HepG2 (cell line): ENCODE results near the gene CCDC142. TPM values are rescaled to one million over a fixed set of nuclear protein-coding genes. Genes with fewer than 3 reads are reported as not detected.
A peak's percentile ranks its signal among the peaks of the same experiment; 100 is the strongest.

ENCODE experiments used
- ADNP ChIP-seq: sonication (generic); formaldehyde crosslinking; IDR thresholded peaks from 2 replicates; pipeline ENCODE4 v1.4.0; 2020; ENCODE audit warnings: missing genetic modification reagents
- AHDC1 ChIP-seq: sonication (generic); formaldehyde crosslinking; IDR thresholded peaks from 2 replicates; pipeline ENCODE4 v1.5.1; 2020; ENCODE audit warnings: mild to moderate bottlenecking, missing genetic modification reagents, borderline replicate concordance
- CEBPB ChIP-seq: IDR thresholded peaks from 2 replicates; pipeline ENCODE4 v1.6.1; 2011; ENCODE audit warnings: low read depth, low read length, improper control_type of control experiment, borderline replicate concordance
- DMAP1 ChIP-seq: IDR thresholded peaks from 2 replicates; pipeline ENCODE4 v1.6.1; 2016
- EZH2 ChIP-seq: conservative IDR thresholded peaks from 2 replicates; pipeline ENCODE4 v1.6.1; 2012; ENCODE audit warnings: mild to moderate bottlenecking, low read depth, low read length, moderate library complexity
- FIP1L1 ChIP-seq: fragments of 200-400 bp; formaldehyde crosslinking; IDR thresholded peaks from 2 replicates; pipeline ENCODE4 v1.6.1; 2018; ENCODE audit warnings: low read depth, mild to moderate bottlenecking, low read length, moderate library complexity, borderline replicate concordance; ENCODE audit not compliant: insufficient read depth
- GABPB1 ChIP-seq: IDR thresholded peaks from 2 replicates; pipeline ENCODE4 v1.6.1; 2016; ENCODE audit warnings: mild to moderate bottlenecking, missing genetic modification reagents, moderate library complexity, missing compliant biosample characterization
- KLF9 ChIP-seq: IDR thresholded peaks from 2 replicates; pipeline ENCODE4 v1.6.1; 2016; ENCODE audit warnings: low read depth
- NR2F6 ChIP-seq, 2 experiments: IDR thresholded peaks; 2 replicates each; pipeline ENCODE4 v1.6.1; 2016; ENCODE audit warnings: antibody characterized with exemption in 1 of 2, mild to moderate bottlenecking in 1 of 2
- RCOR2 ChIP-seq: IDR thresholded peaks from 2 replicates; pipeline ENCODE4 v1.6.1; 2016; ENCODE audit warnings: missing biosample characterization, missing genetic modification reagents
- TEAD2 ChIP-seq: sonication (generic); formaldehyde crosslinking; IDR thresholded peaks from 2 replicates; pipeline ENCODE4 v1.9.0; 2021; ENCODE audit warnings: missing genetic modification reagents
- ZBTB7B ChIP-seq: sonication (generic); formaldehyde crosslinking; IDR thresholded peaks from 2 replicates; pipeline ENCODE4 v1.4.0; 2020; ENCODE audit warnings: missing genetic modification reagents
- ZFP1 ChIP-seq: IDR thresholded peaks from 2 replicates; pipeline ENCODE4 v1.6.1; 2016
- ZFY ChIP-seq: sonication (generic); formaldehyde crosslinking; IDR thresholded peaks from 2 replicates; pipeline ENCODE4 v1.4.0; 2020; ENCODE audit warnings: missing genetic modification reagents
- ZNF337 ChIP-seq: sonication (generic); formaldehyde crosslinking; IDR thresholded peaks from 2 replicates; pipeline ENCODE4 v1.5.1; 2020; ENCODE audit warnings: missing genetic modification reagents, low read depth, mild to moderate bottlenecking, borderline replicate concordance
- ZNF34 ChIP-seq: sonication (generic); formaldehyde crosslinking; IDR thresholded peaks from 2 replicates; pipeline ENCODE4 v1.4.0; 2020; ENCODE audit warnings: mild to moderate bottlenecking, missing genetic modification reagents, borderline replicate concordance
- ZNF589 ChIP-seq: sonication (generic); formaldehyde crosslinking; conservative IDR thresholded peaks from 2 replicates; pipeline ENCODE4 v1.8.0; 2022; ENCODE audit warnings: mild to moderate bottlenecking, moderate library complexity, missing genetic modification reagents
- ZNF7 ChIP-seq: IDR thresholded peaks from 2 replicates; pipeline ENCODE4 v1.6.1; 2016; ENCODE audit warnings: missing biosample characterization, missing genetic modification reagents
- ZNF710 ChIP-seq: sonication (generic); formaldehyde crosslinking; IDR thresholded peaks from 2 replicates; pipeline ENCODE4 v1.5.0; 2020; ENCODE audit warnings: mild to moderate bottlenecking, missing genetic modification reagents, borderline replicate concordance
- ZNF776 ChIP-seq: sonication (generic); formaldehyde crosslinking; IDR thresholded peaks from 2 replicates; pipeline ENCODE4 v1.4.0; 2020; ENCODE audit warnings: mild to moderate bottlenecking, missing genetic modification reagents
- ZNF883 ChIP-seq: sonication (generic); formaldehyde crosslinking; IDR thresholded peaks from 2 replicates; pipeline ENCODE4 v1.5.1; 2020; ENCODE audit warnings: mild to moderate bottlenecking, missing genetic modification reagents; ENCODE audit errors: not compliant biosample characterization
- ZSCAN9 ChIP-seq: IDR thresholded peaks from 2 replicates; pipeline ENCODE4 v1.6.1; 2016; ENCODE audit warnings: borderline replicate concordance
- polyA plus RNA-seq, 8 experiments: library from polyadenylated mRNA; depleted of rRNA in 3 of 8; stranded (reverse) in 7 of 8; unstranded in 1 of 8; fragments of >200 nt; fragmentation: Illumina TruSeq in 4 of 8; extraction: Trizol in 4 of 8; gene quantifications; 2 replicates each; pipeline versions ENCODE4 v1.2.1 to v1.2.3, GENCODE V29; 2011 to 2016; ENCODE audit warnings: low read depth in 4 of 8, missing spikeins in 1 of 8, mixed read lengths in 1 of 8; ENCODE audit not compliant: insufficient read depth in 1 of 8
- total RNA-seq, 5 experiments: library from RNA; depleted of rRNA; stranded (reverse); fragments of >200 nt; fragmentation: Illumina TruSeq; extraction: Trizol; gene quantifications; 2 replicates each; pipeline ENCODE4 v1.2.3, GENCODE V29; 2016; ENCODE audit warnings: low read depth in 1 of 5

Gene CCDC142
- total and polyA plus RNA-seq, 2 of the 13 experiments (the other 11 are each of a cell fraction or from before 2014, with no cell fraction given): 14.7 to 30.4 TPM

DNA sequence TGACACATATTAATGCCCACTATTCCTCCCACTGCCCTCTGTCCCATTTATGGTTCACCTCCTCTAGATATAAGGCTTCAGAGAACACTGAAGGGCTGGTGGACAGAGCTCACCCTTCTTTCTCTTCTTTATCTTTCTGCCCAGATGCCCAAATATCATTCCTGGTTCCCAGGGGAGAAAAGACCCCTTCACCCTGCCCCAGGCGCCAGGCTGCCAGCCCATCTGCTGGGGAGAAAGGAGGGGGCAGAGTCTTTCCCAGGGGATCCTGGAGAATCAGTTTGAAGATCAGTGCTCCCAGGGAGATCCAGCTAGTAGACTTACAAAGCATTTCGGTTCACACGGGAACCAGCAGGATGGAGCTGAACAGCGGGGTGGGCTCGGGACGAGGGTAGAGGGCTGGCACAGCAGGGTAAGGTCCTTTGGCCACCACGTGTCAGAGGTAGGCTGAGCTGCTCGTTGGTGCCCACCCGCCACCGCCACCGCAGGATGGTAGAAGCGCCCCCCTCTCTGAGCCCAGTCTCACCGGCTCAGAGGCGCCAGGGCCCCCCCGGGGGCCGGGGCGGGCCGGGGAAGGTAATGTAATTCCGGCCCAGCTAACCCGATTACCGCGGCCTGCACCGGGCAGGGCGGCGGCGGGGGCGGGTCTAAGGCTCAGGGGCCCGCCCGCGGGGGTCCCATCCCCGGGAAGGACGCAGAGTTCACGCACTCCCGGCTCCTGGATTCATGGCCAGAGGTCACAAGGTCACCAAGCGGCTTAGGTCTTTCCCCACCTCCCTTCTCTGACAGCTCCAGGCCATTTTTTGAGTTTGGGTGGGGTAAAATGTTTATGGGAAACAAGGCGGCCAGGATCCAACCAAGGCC is 30.2 kb upstream of the CCDC142 start (continued):
- no peak for TF ChIP-seq ZNF710 (CRISPR knock-in tag)
- peak; percentile 90 for TF ChIP-seq ZBTB7B (CRISPR knock-in tag)
- peak; percentile 78 for TF ChIP-seq GABPB1 (CRISPR knock-in tag)
- TF ChIP-seq CEBPB: no peak
- no peak for TF ChIP-seq ZNF7 (CRISPR knock-in tag)
- TF ChIP-seq ZNF589 (CRISPR knock-in tag): 0 out of 2 replicates have a peak, but pooled peaks have one; percentile 29
- no peak for TF ChIP-seq FIP1L1
- no peak for TF ChIP-seq TEAD2
- no peak for TF ChIP-seq ZNF883 (CRISPR knock-in tag)
- TF ChIP-seq ZNF34 (CRISPR knock-in tag): no peak
- TF ChIP-seq NR2F6 (IDR thresholded peaks at IDR 0.05): peak; percentile 91
- peak; percentile 90 for TF ChIP-seq NR2F6 (CRISPR knock-in tag; IDR thresholded peaks at IDR 0.05)
- TF ChIP-seq RCOR2 (CRISPR knock-in tag): no peak
- TF ChIP-seq EZH2: no peak
- TF ChIP-seq ZFY (CRISPR knock-in tag): peak; percentile 64
- no peak for TF ChIP-seq AHDC1
- TF ChIP-seq ZNF337: no peak
- no peak for TF ChIP-seq ZSCAN9 (CRISPR knock-in tag)
- no peak for TF ChIP-seq DMAP1 (CRISPR knock-in tag)
- TF ChIP-seq ZFP1 (CRISPR knock-in tag): no peak
- TF ChIP-seq KLF9 (CRISPR knock-in tag): no peak
- no peak for TF ChIP-seq ADNP (CRISPR knock-in tag)
- TF ChIP-seq ZNF776 (CRISPR knock-in tag): no peak
